Testis (tissue), 3 donors: Measurements from ENCODE around the gene NTMT1. TPM values are rescaled to one million over a fixed set of nuclear protein-coding genes. Genes with fewer than 3 reads are reported as not detected.
"Not testable (repeated sequence)": the region's sequence is repeated elsewhere in the genome, so short reads cannot be mapped to it uniquely, and the experiment has no call there.

Source experiments
- DNase-seq: peaks from one replicate; pipeline ENCODE4 v3.0.0-alpha.2; 2019
- H3K27ac ChIP-seq, 2 donors: fragments of 200-600 bp; sonication (generic); one replicate each; pipeline ENCODE4 v1.5.1; 2019
- H3K27me3 ChIP-seq: fragments of 200-600 bp; sonication (generic); one replicate; pipeline ENCODE4 v1.5.1; 2019
- H3K36me3 ChIP-seq: fragments of 200-600 bp; sonication (generic); one replicate; pipeline ENCODE4 v1.5.1; 2017; ENCODE audit warnings: low read depth; ENCODE audit errors: missing control alignments
- H3K4me1 ChIP-seq: fragments of 200-600 bp; sonication (generic); one replicate; pipeline ENCODE4 v1.5.1; 2019
- H3K4me3 ChIP-seq, 2 donors: fragments of 200-600 bp; sonication (generic); one replicate each; pipeline ENCODE4 v1.5.1; 2017 to 2019
- H3K9me3 ChIP-seq: fragments of 200-600 bp; sonication (generic); one replicate; pipeline ENCODE4 v1.5.1; 2017
- CTCF ChIP-seq, 3 experiments: fragments of 450-650 bp in 2 of 3; fragments of 200-600 bp in 1 of 3; sonication (generic) in 1 of 3; IDR thresholded peaks; one replicate each; pipeline ENCODE4 v1.5.1; 2016 to 2019; ENCODE audit warnings: antibody characterized with exemption in 3 of 3, mild to moderate bottlenecking in 2 of 3, moderate library complexity in 1 of 3
- POLR2A ChIP-seq: fragments of 450-650 bp; IDR thresholded peaks from one replicate; pipeline ENCODE4 v1.6.1; 2017; ENCODE audit warnings: antibody characterized with exemption, mild to moderate bottlenecking, moderate library complexity
- WGBS, 2 donors: methylation state at CpG; one replicate each; pipeline ENCODE4 v1.1.5; 2018; 5-methylcytosine and 5-hydroxymethylcytosine counted together
- intact Hi-C: fragments of 100-400 bp; cut with DNase I; formaldehyde crosslinking; loops from one replicate; pipeline ENCODE4 v1.15.1; 2023; ENCODE audit warnings: low total_unique reads
- polyA plus RNA-seq: library from polyadenylated mRNA; stranded (reverse); fragments of 350-450 nt; fragmentation: Illumina TruSeq; extraction: RNeasy Lipid Tissue Mini Kit (QIAGEN cat#74804); gene quantifications from one replicate; pipeline ENCODE4 v1.2.3, GENCODE V29; 2014; ENCODE audit warnings: low read depth, low replicate concordance; ENCODE audit not compliant: insufficient read depth
- total RNA-seq, 2 donors: library from RNA; depleted of rRNA; stranded (reverse); fragments of >200 nt; gene quantifications; one replicate each; pipeline ENCODE4 v1.2.3, GENCODE V29; 2016

The NTMT1 gene
- total and polyA plus RNA-seq, 3 donors from 2014 or later = 71.8 to 189 (median 82.6) TPM

DNA sequence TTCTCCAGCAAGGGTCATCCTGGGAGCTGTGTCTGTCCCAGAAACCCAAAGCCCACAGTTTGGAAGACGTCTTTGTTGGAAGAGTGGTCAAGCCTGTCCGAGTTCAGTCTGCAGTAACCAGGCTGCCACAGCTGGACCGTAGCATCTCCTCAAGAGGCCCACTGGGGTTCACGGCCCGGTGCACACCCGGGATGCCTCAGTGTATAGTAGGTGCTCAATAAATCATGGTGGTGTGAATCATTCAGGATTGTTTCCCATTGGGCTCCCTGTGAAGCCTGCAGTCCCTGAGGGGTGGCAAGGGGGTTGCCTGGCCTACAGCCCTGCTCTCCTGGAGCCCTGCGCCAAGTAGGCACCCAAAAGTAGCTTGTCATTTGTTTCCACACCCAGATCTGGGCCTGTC is 29.2 kb downstream of the NTMT1 start:
- DNase-seq = no peak
- H3K4me3 ChIP-seq = no peak overlapping the region
- no peaks in the 10 kb centered on the region for H3K9me3 ChIP-seq
- no peaks in the 10 kb centered on the region for H3K27me3 ChIP-seq
- intact Hi-C loops = no loop called here
- no peak for TF ChIP-seq CTCF (IDR thresholded peaks at IDR 0.05)
- no peak for TF ChIP-seq POLR2A
- H3K36me3 ChIP-seq = no peaks in the 10 kb centered on the region
- H3K4me1 ChIP-seq = peaks cover 11% of the 10 kb centered on the region
- WGBS, 2 donors = 75 to 76% methylated on average over 6 to 7 of the region's 7 CpGs
- H3K27ac ChIP-seq = no peak overlapping the region

GRCh38 chr9:129655696-129656095 is 29.7 kb downstream of the NTMT1 start:
- Histone ChIP-seq H3K36me3 (no peaks in the 10 kb centered on the region), H3K4me1 (peaks cover 11% of the 10 kb centered on the region), H3K4me3 (no peak overlapping the region), H3K27me3 (no peaks in the 10 kb centered on the region), H3K27ac (no peak overlapping the region), H3K9me3 (no peaks in the 10 kb centered on the region)
- no peak for DNase-seq
- TF ChIP-seq CTCF (IDR thresholded peaks at IDR 0.05) = no peak
- TF ChIP-seq POLR2A = no peak
- WGBS, 2 donors = 87 to 88% methylated on average over 4 to 7 of the region's 7 CpGs
- intact Hi-C loops = no loop called here

DNA sequence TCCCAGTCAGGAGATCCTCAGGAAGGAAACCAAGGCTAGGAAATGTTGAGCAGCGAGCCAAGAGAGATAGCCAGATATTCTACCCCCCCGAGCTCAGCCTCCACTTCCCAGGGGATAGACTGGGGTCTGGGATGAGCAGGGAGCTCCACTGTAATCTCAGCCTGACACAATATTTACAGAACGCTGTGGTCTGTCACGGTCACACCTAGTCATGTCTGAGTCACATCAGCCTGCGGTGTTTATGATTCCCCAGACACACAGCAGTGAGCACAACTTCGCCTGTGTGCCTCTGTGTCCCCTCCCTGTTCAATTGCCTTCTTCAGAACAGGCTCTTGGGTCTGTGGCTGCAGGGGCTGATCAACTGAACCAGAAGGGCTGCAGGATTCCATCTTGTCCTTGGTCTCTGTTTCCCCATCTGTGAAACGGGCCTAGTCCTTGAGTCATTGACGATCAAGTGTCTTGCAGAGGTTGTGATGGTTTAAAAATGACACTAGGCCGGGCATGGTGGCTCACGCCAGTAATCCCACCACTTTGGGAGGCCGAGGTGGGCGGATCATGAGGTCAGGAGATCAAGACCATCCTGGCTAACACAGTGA is 30.9 kb downstream of the NTMT1 start:
- 87 to 95% methylated on average over 6 to 12 of the region's 12 CpGs for WGBS, 2 donors
- intact Hi-C loops = no loop called here
- no peak overlapping the region for H3K27ac ChIP-seq
- H3K4me1 ChIP-seq = peaks cover 11% of the 10 kb centered on the region
- no peaks in the 10 kb centered on the region for H3K27me3 ChIP-seq
- no peaks in the 10 kb centered on the region for H3K9me3 ChIP-seq
- no peak for TF ChIP-seq CTCF (IDR thresholded peaks at IDR 0.05)
- TF ChIP-seq POLR2A = no peak
- DNase-seq = no peak
- no peak overlapping the region for H3K4me3 ChIP-seq
- H3K36me3 ChIP-seq = no peaks in the 10 kb centered on the region

GRCh38 chr9:129661029-129661428 is 35.1 kb downstream of the NTMT1 start:
- Histone ChIP-seq H3K9me3 (no peaks in the 10 kb centered on the region), H3K36me3 (no peaks in the 10 kb centered on the region), H3K27ac (no peak overlapping the region), H3K4me1 (no peaks in the 10 kb centered on the region), H3K4me3 (no peak overlapping the region), H3K27me3 (no peaks in the 10 kb centered on the region)
- TF ChIP-seq POLR2A = no peak
- TF ChIP-seq CTCF (IDR thresholded peaks at IDR 0.05) = no peak
- no peak for DNase-seq
- intact Hi-C loops = no loop called here
- WGBS, 2 donors = 91% methylated on average over 2 of the region's 2 CpGs

DNA sequence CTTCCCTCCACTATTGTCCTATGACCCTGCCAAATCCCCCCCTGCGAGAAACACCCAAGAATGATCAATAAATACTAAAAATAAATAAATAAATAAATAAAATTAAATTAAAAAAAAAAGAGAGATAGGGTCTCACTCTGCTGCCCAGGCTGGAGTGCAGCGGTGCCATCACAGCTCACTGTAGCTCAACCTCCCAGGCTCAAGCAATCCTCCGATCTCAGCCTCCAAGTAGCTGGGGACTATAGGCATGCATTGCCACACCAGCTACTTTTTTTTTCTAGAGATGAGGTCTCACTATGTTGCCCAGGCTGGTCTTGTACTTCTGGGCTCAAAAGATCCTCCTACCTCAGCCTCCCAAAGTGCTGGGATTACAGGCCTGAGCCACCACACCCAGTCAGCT is 36.3 kb downstream of the NTMT1 start:
- H3K27me3 ChIP-seq, H3K9me3 ChIP-seq, H3K27ac ChIP-seq, DNase-seq, intact Hi-C loops, H3K4me1 ChIP-seq, H3K4me3 ChIP-seq, H3K36me3 ChIP-seq: not testable (repeated sequence)
- WGBS, 2 donors = 75 to 79% methylated on average over 3 of the region's 3 CpGs
